GM21515 (cell line): ENCODE data around the gene INSYN1.
"Not testable (repeated sequence)": the region's sequence is repeated elsewhere in the genome, so short reads cannot be mapped to it uniquely, and the experiment has no call there.

Experiments used
- ATAC-seq: cut with Tn5 transposase; IDR thresholded peaks from one replicate; pipeline ENCODE4 v1.9.1; 2021; ENCODE audit not compliant: unreplicated experiment

INSYN1 gene

GRCh38 chr15:73750438-73750837 is 2.7 kb downstream of the INSYN1 start:
- ATAC-seq, result no peak

- no peak for ATAC-seq
These were observed 3.2 kb downstream of the INSYN1 start for GRCh38 chr15:73749971-73750370.

GRCh38 chr15:73749533-73749932 is 3.6 kb downstream of the INSYN1 start:
- no peak for ATAC-seq

GRCh38 chr15:73748730-73749129 is 4.4 kb downstream of the INSYN1 start:
- no peak for ATAC-seq

GRCh38 chr15:73747847-73748590 is 5.1 kb downstream of the INSYN1 start:
- no peak for ATAC-seq

GRCh38 chr15:73746883-73747282 is 6.3 kb downstream of the INSYN1 start:
- ATAC-seq, result no peak

GRCh38 chr15:73746261-73746660 is 6.9 kb downstream of the INSYN1 start:
- ATAC-seq, result no peak

GRCh38 chr15:73745073-73745472 is 8.1 kb downstream of the INSYN1 start:
- ATAC-seq, result no peak

GRCh38 chr15:73744293-73744692 is 8.9 kb downstream of the INSYN1 start:
- ATAC-seq, result no peak

GRCh38 chr15:73741321-73741836 is 11.8 kb downstream of the INSYN1 start:
- no peak for ATAC-seq

- no peak for ATAC-seq
These were observed 12.8 kb downstream of the INSYN1 start for GRCh38 chr15:73740152-73741048.

GRCh38 chr15:73737535-73737934 is 15.6 kb downstream of the INSYN1 start:
- no peak for ATAC-seq

GRCh38 chr15:73732930-73733329 is 20.2 kb downstream of the INSYN1 start:
- ATAC-seq, result no peak

GRCh38 chr15:73732051-73732450 is 21.1 kb downstream of the INSYN1 start:
- ATAC-seq, result not testable (repeated sequence)

- ATAC-seq, result no peak
These were observed 25.7 kb downstream of the INSYN1 start for GRCh38 chr15:73727330-73727976.

GRCh38 chr15:73724212-73724611 is 28.9 kb downstream of the INSYN1 start:
- no peak for ATAC-seq

- ATAC-seq, result no peak
These were observed 30.0 kb downstream of the INSYN1 start for GRCh38 chr15:73723191-73723590.

GRCh38 chr15:73722425-73722824 is 30.7 kb downstream of the INSYN1 start:
- ATAC-seq, result no peak

GRCh38 chr15:73718694-73719093 is 34.5 kb downstream of the INSYN1 start:
- ATAC-seq, result no peak

- no peak for ATAC-seq
These were observed 35.3 kb downstream of the INSYN1 start for GRCh38 chr15:73717802-73718201.

GRCh38 chr15:73717206-73717605 is 35.9 kb downstream of the INSYN1 start:
- ATAC-seq, result no peak
